ENCODE results near the gene KIZ.

Gene KIZ

GRCh38 chr20:21172626-21173025, 46.7 kb downstream of the KIZ start:
- H3K9ac ChIP-seq (ENCODE audit: low read depth in 1 of 2, low read length in 2 of 2): no peak overlapping the region
- H3K9me3 ChIP-seq (ENCODE audit: control insufficient read depth in 2 of 2, low read length in 2 of 2): no peaks in the 10 kb centered on the region
- H3K36me3 ChIP-seq (ENCODE audit: control insufficient read depth in 2 of 2, insufficient read depth in 2 of 2, low read length in 2 of 2): peaks cover 0 to 2% of the 10 kb centered on the region in 2 donors
- H3K4me1 ChIP-seq (ENCODE audit: control insufficient read depth in 2 of 2, insufficient read depth in 2 of 2, low read length in 2 of 2): no peaks in the 10 kb centered on the region
- no peak overlapping the region for H3K4me3 ChIP-seq (ENCODE audit: low read length in 2 of 2)
- H3K27ac ChIP-seq (ENCODE audit: low read depth in 2 of 2, low read length in 2 of 2): no peak overlapping the region
- H3K27me3 ChIP-seq (ENCODE audit: control insufficient read depth in 2 of 2, insufficient read depth in 2 of 2, low read length in 2 of 2): no peaks in the 10 kb centered on the region

GRCh38 chr20:21173485-21173884, 47.6 kb downstream of the KIZ start:
- Histone ChIP-seq H3K4me3 (ENCODE audit: low read length in 2 of 2) (no peak overlapping the region), H3K4me1 (ENCODE audit: control insufficient read depth in 2 of 2, insufficient read depth in 2 of 2, low read length in 2 of 2) (no peaks in the 10 kb centered on the region), H3K9ac (ENCODE audit: low read depth in 1 of 2, low read length in 2 of 2) (no peak overlapping the region), H3K9me3 (ENCODE audit: control insufficient read depth in 2 of 2, low read length in 2 of 2) (no peaks in the 10 kb centered on the region), H3K27ac (ENCODE audit: low read depth in 2 of 2, low read length in 2 of 2) (no peak overlapping the region), H3K27me3 (ENCODE audit: control insufficient read depth in 2 of 2, insufficient read depth in 2 of 2, low read length in 2 of 2) (no peaks in the 10 kb centered on the region), H3K36me3 (ENCODE audit: control insufficient read depth in 2 of 2, insufficient read depth in 2 of 2, low read length in 2 of 2) (peaks cover 0 to 2% of the 10 kb centered on the region in 2 donors)

- Histone ChIP-seq H3K27me3 (ENCODE audit: control insufficient read depth in 2 of 2, insufficient read depth in 2 of 2, low read length in 2 of 2) (no peaks in the 10 kb centered on the region), H3K9ac (ENCODE audit: low read depth in 1 of 2, low read length in 2 of 2) (no peak overlapping the region), H3K9me3 (ENCODE audit: control insufficient read depth in 2 of 2, low read length in 2 of 2) (no peaks in the 10 kb centered on the region), H3K27ac (ENCODE audit: low read depth in 2 of 2, low read length in 2 of 2) (no peak overlapping the region), H3K4me1 (ENCODE audit: control insufficient read depth in 2 of 2, insufficient read depth in 2 of 2, low read length in 2 of 2) (no peaks in the 10 kb centered on the region), H3K36me3 (ENCODE audit: control insufficient read depth in 2 of 2, insufficient read depth in 2 of 2, low read length in 2 of 2) (peaks cover 0 to 2% of the 10 kb centered on the region in 2 donors), H3K4me3 (ENCODE audit: low read length in 2 of 2) (no peak overlapping the region)
Measured at GRCh38 chr20:21174516-21175239, 48.8 kb downstream of the KIZ start.

- no peaks in the 10 kb centered on the region for H3K9me3 ChIP-seq (ENCODE audit: control insufficient read depth in 2 of 2, low read length in 2 of 2)
- H3K27ac ChIP-seq (ENCODE audit: low read depth in 2 of 2, low read length in 2 of 2): no peak overlapping the region
- H3K27me3 ChIP-seq (ENCODE audit: control insufficient read depth in 2 of 2, insufficient read depth in 2 of 2, low read length in 2 of 2): no peaks in the 10 kb centered on the region
- no peak overlapping the region for H3K9ac ChIP-seq (ENCODE audit: low read depth in 1 of 2, low read length in 2 of 2)
- H3K36me3 ChIP-seq (ENCODE audit: control insufficient read depth in 2 of 2, insufficient read depth in 2 of 2, low read length in 2 of 2): peaks cover 0 to 2% of the 10 kb centered on the region in 2 donors
- no peaks in the 10 kb centered on the region for H3K4me1 ChIP-seq (ENCODE audit: control insufficient read depth in 2 of 2, insufficient read depth in 2 of 2, low read length in 2 of 2)
- no peak overlapping the region for H3K4me3 ChIP-seq (ENCODE audit: low read length in 2 of 2)
Measured at GRCh38 chr20:21175433-21175832, 49.6 kb downstream of the KIZ start.

DNA sequence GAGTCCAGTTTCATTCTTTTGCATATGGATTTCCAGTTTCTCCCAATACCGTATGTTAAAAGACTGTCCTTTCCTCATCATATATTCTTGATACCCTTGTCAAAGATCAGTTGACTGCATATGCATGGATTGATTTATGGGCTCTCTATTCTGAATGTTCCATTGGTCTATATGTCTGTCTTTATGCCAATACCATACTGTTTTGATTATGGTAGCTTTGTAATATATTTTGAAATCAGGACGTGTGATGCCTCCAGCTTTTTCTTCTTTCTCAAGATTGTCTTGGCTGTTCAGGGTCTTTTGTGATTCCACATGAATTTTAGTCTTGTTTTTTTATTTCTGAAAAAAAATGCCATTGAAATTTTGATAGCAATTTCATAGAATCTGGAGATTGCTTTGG, 51.9 kb downstream of the KIZ start:
- no peaks in the 10 kb centered on the region for H3K36me3 ChIP-seq (ENCODE audit: control insufficient read depth in 2 of 2, insufficient read depth in 2 of 2, low read length in 2 of 2)
- H3K27me3 ChIP-seq (ENCODE audit: control insufficient read depth in 2 of 2, insufficient read depth in 2 of 2, low read length in 2 of 2): no peaks in the 10 kb centered on the region
- no peaks in the 10 kb centered on the region for H3K4me1 ChIP-seq (ENCODE audit: control insufficient read depth in 2 of 2, insufficient read depth in 2 of 2, low read length in 2 of 2)
- H3K4me3 ChIP-seq (ENCODE audit: low read length in 2 of 2): no peak overlapping the region
- H3K9ac ChIP-seq (ENCODE audit: low read depth in 1 of 2, low read length in 2 of 2): no peak overlapping the region
- no peaks in the 10 kb centered on the region for H3K9me3 ChIP-seq (ENCODE audit: control insufficient read depth in 2 of 2, low read length in 2 of 2)
- H3K27ac ChIP-seq (ENCODE audit: low read depth in 2 of 2, low read length in 2 of 2): no peak overlapping the region

- Histone ChIP-seq H3K27ac (ENCODE audit: low read depth in 2 of 2, low read length in 2 of 2) (no peak overlapping the region), H3K9ac (ENCODE audit: low read depth in 1 of 2, low read length in 2 of 2) (no peak overlapping the region), H3K9me3 (ENCODE audit: control insufficient read depth in 2 of 2, low read length in 2 of 2) (no peaks in the 10 kb centered on the region), H3K27me3 (ENCODE audit: control insufficient read depth in 2 of 2, insufficient read depth in 2 of 2, low read length in 2 of 2) (no peaks in the 10 kb centered on the region), H3K4me1 (ENCODE audit: control insufficient read depth in 2 of 2, insufficient read depth in 2 of 2, low read length in 2 of 2) (no peaks in the 10 kb centered on the region), H3K4me3 (ENCODE audit: low read length in 2 of 2) (no peak overlapping the region), H3K36me3 (ENCODE audit: control insufficient read depth in 2 of 2, insufficient read depth in 2 of 2, low read length in 2 of 2) (no peaks in the 10 kb centered on the region)
Measured at GRCh38 chr20:21179757-21180156, 53.9 kb downstream of the KIZ start.

GRCh38 chr20:21180248-21180647, 54.4 kb downstream of the KIZ start:
- Histone ChIP-seq H3K4me3 (ENCODE audit: low read length in 2 of 2) (no peak overlapping the region), H3K36me3 (ENCODE audit: control insufficient read depth in 2 of 2, insufficient read depth in 2 of 2, low read length in 2 of 2) (no peaks in the 10 kb centered on the region)

GRCh38 chr20:21181028-21181427, 55.1 kb downstream of the KIZ start:
- H3K4me3 ChIP-seq (ENCODE audit: low read length in 2 of 2): no peak overlapping the region
- H3K27ac ChIP-seq (ENCODE audit: low read depth in 2 of 2, low read length in 2 of 2): no peak overlapping the region
- H3K9me3 ChIP-seq (ENCODE audit: control insufficient read depth in 2 of 2, low read length in 2 of 2): no peaks in the 10 kb centered on the region
- no peaks in the 10 kb centered on the region for H3K36me3 ChIP-seq (ENCODE audit: control insufficient read depth in 2 of 2, insufficient read depth in 2 of 2, low read length in 2 of 2)
- H3K4me1 ChIP-seq (ENCODE audit: control insufficient read depth in 2 of 2, insufficient read depth in 2 of 2, low read length in 2 of 2): no peaks in the 10 kb centered on the region
- H3K9ac ChIP-seq (ENCODE audit: low read depth in 1 of 2, low read length in 2 of 2): no peak overlapping the region
- no peaks in the 10 kb centered on the region for H3K27me3 ChIP-seq (ENCODE audit: control insufficient read depth in 2 of 2, insufficient read depth in 2 of 2, low read length in 2 of 2)

More at GRCh38 chr20:21180248-21180647, 54.4 kb downstream of the KIZ start:
- Histone ChIP-seq H3K27me3 (ENCODE audit: control insufficient read depth in 2 of 2, insufficient read depth in 2 of 2, low read length in 2 of 2) (no peaks in the 10 kb centered on the region), H3K9me3 (ENCODE audit: control insufficient read depth in 2 of 2, low read length in 2 of 2) (no peaks in the 10 kb centered on the region), H3K4me1 (ENCODE audit: control insufficient read depth in 2 of 2, insufficient read depth in 2 of 2, low read length in 2 of 2) (no peaks in the 10 kb centered on the region), H3K27ac (ENCODE audit: low read depth in 2 of 2, low read length in 2 of 2) (no peak overlapping the region), H3K9ac (ENCODE audit: low read depth in 1 of 2, low read length in 2 of 2) (no peak overlapping the region)

DNA sequence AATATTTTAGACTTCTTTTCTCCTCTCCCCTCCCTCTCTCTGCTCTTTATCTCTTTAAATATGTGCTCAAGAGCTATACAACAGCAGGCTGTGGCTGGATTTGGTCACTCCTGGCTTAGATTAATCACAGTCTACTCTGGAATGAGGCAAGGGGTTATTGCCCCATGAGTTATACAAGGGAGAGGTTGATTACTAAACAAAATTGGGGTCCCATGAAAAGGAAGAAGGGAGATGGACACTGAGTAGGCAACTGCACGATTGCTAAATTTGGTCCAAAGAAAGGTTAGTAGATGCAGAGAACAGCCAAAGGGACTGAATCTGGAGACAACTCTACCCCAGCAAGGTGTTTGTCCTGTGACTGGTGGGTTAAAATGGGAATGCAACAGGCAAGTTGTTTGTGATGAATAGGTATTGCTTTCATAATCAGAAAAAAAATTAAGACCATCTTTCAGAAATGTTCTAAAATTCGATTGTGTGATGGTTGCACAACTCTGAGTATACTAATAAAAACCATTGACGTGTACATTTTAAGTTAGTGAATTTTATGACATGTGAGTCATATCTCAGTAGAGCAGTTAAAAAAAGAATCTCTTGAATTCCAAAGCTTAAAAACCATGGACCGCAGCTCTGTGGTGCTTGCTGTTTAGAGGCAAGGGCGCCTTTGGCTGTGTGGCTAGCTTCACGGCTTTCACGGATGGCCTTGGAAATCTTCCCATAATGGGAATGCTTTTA, 57.1 kb downstream of the KIZ start:
- no peaks in the 10 kb centered on the region for H3K27me3 ChIP-seq (ENCODE audit: control insufficient read depth in 2 of 2, insufficient read depth in 2 of 2, low read length in 2 of 2)
- H3K9me3 ChIP-seq (ENCODE audit: control insufficient read depth in 2 of 2, low read length in 2 of 2): no peaks in the 10 kb centered on the region
- no peaks in the 10 kb centered on the region for H3K4me1 ChIP-seq (ENCODE audit: control insufficient read depth in 2 of 2, insufficient read depth in 2 of 2, low read length in 2 of 2)
- H3K9ac ChIP-seq (ENCODE audit: low read depth in 1 of 2, low read length in 2 of 2): no peak overlapping the region
- H3K36me3 ChIP-seq (ENCODE audit: control insufficient read depth in 2 of 2, insufficient read depth in 2 of 2, low read length in 2 of 2): no peaks in the 10 kb centered on the region
- no peak overlapping the region for H3K4me3 ChIP-seq (ENCODE audit: low read length in 2 of 2)
- no peak overlapping the region for H3K27ac ChIP-seq (ENCODE audit: low read depth in 2 of 2, low read length in 2 of 2)

DNA sequence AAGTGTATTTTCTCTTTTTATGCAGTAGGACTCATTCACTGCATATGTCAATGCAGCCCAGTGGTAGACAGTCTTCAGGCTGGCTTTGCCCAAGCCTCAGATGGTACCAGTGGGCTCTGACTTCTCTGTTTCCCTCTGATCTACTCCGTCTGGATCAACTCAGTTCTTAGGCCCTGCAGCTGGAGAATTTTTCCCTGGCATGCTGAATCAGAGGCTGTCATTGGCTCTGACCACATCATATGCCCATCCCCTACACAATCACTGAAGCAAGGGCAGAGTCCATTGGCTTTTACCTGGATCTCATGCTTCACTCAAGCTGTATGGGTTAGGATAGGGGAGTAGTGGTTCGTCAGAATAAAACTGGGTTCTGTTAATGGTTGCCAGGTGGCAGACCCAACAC, 57.8 kb downstream of the KIZ start:
- Histone ChIP-seq H3K36me3 (ENCODE audit: control insufficient read depth in 2 of 2, insufficient read depth in 2 of 2, low read length in 2 of 2) (no peaks in the 10 kb centered on the region), H3K9me3 (ENCODE audit: control insufficient read depth in 2 of 2, low read length in 2 of 2) (no peaks in the 10 kb centered on the region), H3K4me1 (ENCODE audit: control insufficient read depth in 2 of 2, insufficient read depth in 2 of 2, low read length in 2 of 2) (no peaks in the 10 kb centered on the region), H3K9ac (ENCODE audit: low read depth in 1 of 2, low read length in 2 of 2) (no peak overlapping the region), H3K27ac (ENCODE audit: low read depth in 2 of 2, low read length in 2 of 2) (no peak overlapping the region), H3K4me3 (ENCODE audit: low read length in 2 of 2) (no peak overlapping the region), H3K27me3 (ENCODE audit: control insufficient read depth in 2 of 2, insufficient read depth in 2 of 2, low read length in 2 of 2) (no peaks in the 10 kb centered on the region)

All from mucosa of rectum (tissue), 2 donors.